Ovary (tissue), 3 donors: ENCODE measurements around the gene TRAK1.

Source experiments
- POLR2A ChIP-seq: fragments of 450-650 bp; IDR thresholded peaks from one replicate; pipeline ENCODE4 v1.6.1; 2017; ENCODE audit warnings: antibody characterized with exemption, mild to moderate bottlenecking, moderate library complexity
- TF ChIP-seq, protein P1 (sequence below), 3 donors: fragments of 450-650 bp in 2 of 3; fragments of 200-600 bp in 1 of 3; IDR thresholded peaks; one replicate each; pipeline versions ENCODE4 v1.5.1 to v1.8.0; 2016 to 2022; ENCODE audit warnings: antibody characterized with exemption in 3 of 3, mild to moderate bottlenecking in 1 of 3
- donor health status: DM: no; HTN: no; CAD: no.

DNA sequence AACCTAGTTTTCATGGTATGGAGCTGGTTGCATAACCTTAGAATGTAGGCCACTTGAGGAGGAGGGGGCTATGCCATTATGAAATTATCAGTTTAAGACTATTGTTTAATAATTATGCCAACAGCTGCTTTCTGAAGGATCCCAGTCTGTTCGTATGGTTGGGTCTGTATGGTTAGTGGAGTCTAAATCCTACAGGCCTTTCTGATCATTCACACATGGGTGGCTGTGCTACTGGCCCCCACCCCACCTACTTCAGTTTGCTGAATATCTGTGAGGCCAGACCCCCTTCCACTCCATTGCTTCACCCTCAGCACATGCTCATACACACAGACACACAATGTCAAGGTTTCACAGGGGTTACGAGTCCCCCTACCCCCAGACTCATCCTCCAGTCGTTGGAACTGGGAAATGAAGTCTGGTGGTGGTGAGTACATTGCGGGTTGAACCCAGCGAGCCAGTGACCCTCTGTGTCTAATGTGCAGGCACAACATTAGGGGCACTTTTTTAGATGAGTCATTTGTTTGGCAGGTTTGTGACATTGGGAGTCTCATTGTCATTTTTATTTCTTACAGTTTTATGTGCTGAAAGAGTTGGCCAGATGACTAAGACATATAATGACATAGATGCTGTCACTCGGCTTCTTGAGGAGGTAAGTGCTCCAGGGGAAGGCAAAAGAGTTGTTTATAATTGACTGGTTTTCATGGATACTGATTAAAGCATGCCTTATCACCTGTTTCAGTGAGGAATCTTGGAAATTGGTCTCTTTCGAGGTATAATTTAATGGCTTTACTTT, 85.3 kb downstream of the TRAK1 start:
- TF ChIP-seq, protein P1, sequence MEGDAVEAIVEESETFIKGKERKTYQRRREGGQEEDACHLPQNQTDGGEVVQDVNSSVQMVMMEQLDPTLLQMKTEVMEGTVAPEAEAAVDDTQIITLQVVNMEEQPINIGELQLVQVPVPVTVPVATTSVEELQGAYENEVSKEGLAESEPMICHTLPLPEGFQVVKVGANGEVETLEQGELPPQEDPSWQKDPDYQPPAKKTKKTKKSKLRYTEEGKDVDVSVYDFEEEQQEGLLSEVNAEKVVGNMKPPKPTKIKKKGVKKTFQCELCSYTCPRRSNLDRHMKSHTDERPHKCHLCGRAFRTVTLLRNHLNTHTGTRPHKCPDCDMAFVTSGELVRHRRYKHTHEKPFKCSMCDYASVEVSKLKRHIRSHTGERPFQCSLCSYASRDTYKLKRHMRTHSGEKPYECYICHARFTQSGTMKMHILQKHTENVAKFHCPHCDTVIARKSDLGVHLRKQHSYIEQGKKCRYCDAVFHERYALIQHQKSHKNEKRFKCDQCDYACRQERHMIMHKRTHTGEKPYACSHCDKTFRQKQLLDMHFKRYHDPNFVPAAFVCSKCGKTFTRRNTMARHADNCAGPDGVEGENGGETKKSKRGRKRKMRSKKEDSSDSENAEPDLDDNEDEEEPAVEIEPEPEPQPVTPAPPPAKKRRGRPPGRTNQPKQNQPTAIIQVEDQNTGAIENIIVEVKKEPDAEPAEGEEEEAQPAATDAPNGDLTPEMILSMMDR (IDR thresholded peaks at IDR 0.05), result no peak
- TF ChIP-seq POLR2A, result no peak
